HEK293 (cell line): ENCODE results near the gene RAVER2.

ENCODE experiments used
- CTCF ChIP-seq: fragments of 450-650 bp; formaldehyde crosslinking; IDR thresholded peaks from 2 replicates; pipeline ENCODE4 v1.5.1; 2016; ENCODE audit warnings: missing biosample characterization, missing genetic modification characterization
- RBAK ChIP-seq: fragments of 450-650 bp; formaldehyde crosslinking; IDR thresholded peaks from 2 replicates; pipeline ENCODE4 v1.5.1; 2016; ENCODE audit warnings: missing biosample characterization, missing genetic modification characterization
- ZNF292 ChIP-seq: fragments of 450-650 bp; formaldehyde crosslinking; IDR thresholded peaks from 2 replicates; pipeline ENCODE4 v1.5.1; 2016; ENCODE audit warnings: low read depth, missing biosample characterization, missing genetic modification characterization, borderline replicate concordance

GRCh38 chr1:64849942-64850341, 105.1 kb downstream of the RAVER2 start:
- TF ChIP-seq ZNF292 (tag by site-specific recombination) (no peak), RBAK (tag by site-specific recombination) (no peak), CTCF (tag by site-specific recombination) (no peak)
